Parathyroid adenoma (tissue), 2 donors: Measurements from ENCODE around the gene NKAIN2.

ENCODE experiments used
- H2AFZ ChIP-seq: fragments of 300-600 bp; sonication (generic); one replicate; pipeline ENCODE4 v1.7.0; 2017; ENCODE audit warnings: antibody characterized with exemption, mild to moderate bottlenecking
- H3K27ac ChIP-seq: fragments of 300-600 bp; sonication (generic); one replicate; pipeline ENCODE4 v1.7.0; 2017
- H3K27me3 ChIP-seq: fragments of 300-600 bp; sonication (generic); one replicate; pipeline ENCODE4 v1.7.0; 2017; ENCODE audit warnings: low read length; ENCODE audit not compliant: control insufficient read depth, insufficient read depth
- H3K36me3 ChIP-seq: fragments of 300-600 bp; sonication (generic); one replicate; pipeline ENCODE4 v1.7.0; 2017; ENCODE audit warnings: low read length; ENCODE audit not compliant: control insufficient read depth, insufficient read depth
- H3K4me1 ChIP-seq: fragments of 300-600 bp; sonication (generic); one replicate; pipeline ENCODE4 v1.7.0; 2017; ENCODE audit warnings: control low read depth
- H3K4me2 ChIP-seq: fragments of 300-600 bp; sonication (generic); one replicate; pipeline ENCODE4 v1.7.0; 2017; ENCODE audit warnings: low read length
- H3K4me3 ChIP-seq: fragments of 300-600 bp; sonication (generic); one replicate; pipeline ENCODE4 v1.7.0; 2017; ENCODE audit warnings: low read depth, low read length
- H3K79me2 ChIP-seq: fragments of 300-600 bp; sonication (generic); one replicate; pipeline ENCODE4 v1.7.0; 2017; ENCODE audit warnings: control low read depth
- H3K9ac ChIP-seq: fragments of 300-600 bp; sonication (generic); one replicate; pipeline ENCODE4 v1.7.0; 2017; ENCODE audit warnings: mild to moderate bottlenecking
- H3K9me3 ChIP-seq: fragments of 300-600 bp; sonication (generic); one replicate; pipeline ENCODE4 v1.7.0; 2017; ENCODE audit warnings: low read length; ENCODE audit not compliant: control insufficient read depth
- CTCF ChIP-seq: fragments of 300-600 bp; sonication (generic); IDR thresholded peaks from one replicate; pipeline ENCODE4 v1.7.0; 2017; ENCODE audit warnings: antibody characterized with exemption, mild to moderate bottlenecking
- donor health status: primary hyperparathyroidism.

NKAIN2 gene

GRCh38 chr6:124055963-124056362, 252.3 kb downstream of the NKAIN2 start:
- no peak overlapping the region for H3K27ac ChIP-seq
- no peak for TF ChIP-seq CTCF

GRCh38 chr6:124056407-124057334, 253.0 kb downstream of the NKAIN2 start:
- TF ChIP-seq CTCF = no peak
- no peaks in the 10 kb centered on the region for H3K79me2 ChIP-seq
- no peaks in the 10 kb centered on the region for H3K4me1 ChIP-seq
- no peak overlapping the region for H3K4me2 ChIP-seq
- H3K36me3 ChIP-seq = no peaks in the 10 kb centered on the region
- H3K9me3 ChIP-seq = no peaks in the 10 kb centered on the region
- H3K4me3 ChIP-seq = no peak overlapping the region
- H3K27me3 ChIP-seq = no peaks in the 10 kb centered on the region
- no peak overlapping the region for H2AFZ ChIP-seq
- H3K9ac ChIP-seq = no peak overlapping the region
- no peak overlapping the region for H3K27ac ChIP-seq

More at GRCh38 chr6:124055963-124056362, 252.3 kb downstream of the NKAIN2 start:
- Histone ChIP-seq H3K9me3 (no peaks in the 10 kb centered on the region), H3K4me1 (no peaks in the 10 kb centered on the region), H3K4me3 (no peak overlapping the region), H2AFZ (no peak overlapping the region), H3K79me2 (no peaks in the 10 kb centered on the region), H3K36me3 (no peaks in the 10 kb centered on the region), H3K27me3 (no peaks in the 10 kb centered on the region), H3K9ac (no peak overlapping the region), H3K4me2 (no peak overlapping the region)

- Histone ChIP-seq H3K4me3 (no peak overlapping the region), H3K36me3 (no peaks in the 10 kb centered on the region), H3K9me3 (no peaks in the 10 kb centered on the region), H3K4me2 (no peak overlapping the region), H3K27me3 (no peaks in the 10 kb centered on the region), H2AFZ (no peak overlapping the region), H3K4me1 (no peaks in the 10 kb centered on the region), H3K9ac (no peak overlapping the region), H3K27ac (no peak overlapping the region), H3K79me2 (no peaks in the 10 kb centered on the region)
- TF ChIP-seq CTCF = no peak
Measured at GRCh38 chr6:124057461-124057860, 253.8 kb downstream of the NKAIN2 start.

GRCh38 chr6:124064317-124065113, 260.9 kb downstream of the NKAIN2 start:
- no peak overlapping the region for H3K4me2 ChIP-seq
- no peak for TF ChIP-seq CTCF
- no peaks in the 10 kb centered on the region for H3K9me3 ChIP-seq

More at GRCh38 chr6:124064317-124065113, 260.9 kb downstream of the NKAIN2 start:
- no peak overlapping the region for H3K9ac ChIP-seq
- H2AFZ ChIP-seq = no peak overlapping the region
- H3K27me3 ChIP-seq = no peaks in the 10 kb centered on the region
- H3K4me1 ChIP-seq = no peaks in the 10 kb centered on the region
- H3K4me3 ChIP-seq = no peak overlapping the region
- H3K27ac ChIP-seq = no peak overlapping the region
- no peaks in the 10 kb centered on the region for H3K79me2 ChIP-seq
- H3K36me3 ChIP-seq = no peaks in the 10 kb centered on the region
